Left hindlimb (tissue), 1 donor: Measurements from ENCODE around the gene MEGF11.

ENCODE experiments used
- DNase-seq: peaks from one replicate; pipeline ENCODE4 v3.0.0-alpha.2; 2018

Gene MEGF11

GRCh38 chr15:66169023-66169422, 84.5 kb downstream of the MEGF11 start:
- DNase-seq: no peak

GRCh38 chr15:66167854-66168253, 85.7 kb downstream of the MEGF11 start:
- DNase-seq: no peak

GRCh38 chr15:66165856-66166255, 87.7 kb downstream of the MEGF11 start:
- DNase-seq: no peak

- no peak for DNase-seq
Measured at GRCh38 chr15:66164788-66165187, 88.8 kb downstream of the MEGF11 start.

GRCh38 chr15:66163553-66163952, 90.0 kb downstream of the MEGF11 start:
- no peak for DNase-seq

- no peak for DNase-seq
Measured at GRCh38 chr15:66162286-66162685, 91.3 kb downstream of the MEGF11 start.

- DNase-seq: no peak
Measured at GRCh38 chr15:66161575-66162118, 91.9 kb downstream of the MEGF11 start.

GRCh38 chr15:66161108-66161507, 92.4 kb downstream of the MEGF11 start:
- no peak for DNase-seq

GRCh38 chr15:66157507-66157906, 96.0 kb downstream of the MEGF11 start:
- DNase-seq: no peak

GRCh38 chr15:66156310-66156975, 97.1 kb downstream of the MEGF11 start:
- peak; percentile 5 for DNase-seq

GRCh38 chr15:66155065-66155464, 98.5 kb downstream of the MEGF11 start:
- DNase-seq: no peak

- no peak for DNase-seq
Measured at GRCh38 chr15:66154581-66154980, 99.0 kb downstream of the MEGF11 start.

- DNase-seq: no peak
Measured at GRCh38 chr15:66153549-66154415, 99.8 kb downstream of the MEGF11 start.

- no peak for DNase-seq
Measured at GRCh38 chr15:66152650-66153049, 100.9 kb downstream of the MEGF11 start.

GRCh38 chr15:66151809-66152208, 101.7 kb downstream of the MEGF11 start:
- no peak for DNase-seq

GRCh38 chr15:66149871-66150270, 103.7 kb downstream of the MEGF11 start:
- no peak for DNase-seq

GRCh38 chr15:66148187-66148586, 105.4 kb downstream of the MEGF11 start:
- no peak for DNase-seq

GRCh38 chr15:66147440-66147839, 106.1 kb downstream of the MEGF11 start:
- no peak for DNase-seq

GRCh38 chr15:66145726-66146182, 107.8 kb downstream of the MEGF11 start:
- no peak for DNase-seq

- no peak for DNase-seq
Measured at GRCh38 chr15:66144978-66145725, 108.4 kb downstream of the MEGF11 start.

GRCh38 chr15:66142285-66142684, 111.3 kb downstream of the MEGF11 start:
- DNase-seq: peak; percentile 67

GRCh38 chr15:66139591-66140207, 113.9 kb downstream of the MEGF11 start:
- DNase-seq: no peak
